Measurements from ENCODE around the gene CSRNP3. TPM values are rescaled to one million over a fixed set of nuclear protein-coding genes. Genes with fewer than 3 reads are reported as not detected.

CSRNP3 gene
- total and polyA plus RNA-seq, 10 of the 15 experiments (the other 5 are each of a cell fraction or from before 2014, with no cell fraction given) = 0.03 to 5.2 (median 0.11) TPM; not detected in 1

DNA sequence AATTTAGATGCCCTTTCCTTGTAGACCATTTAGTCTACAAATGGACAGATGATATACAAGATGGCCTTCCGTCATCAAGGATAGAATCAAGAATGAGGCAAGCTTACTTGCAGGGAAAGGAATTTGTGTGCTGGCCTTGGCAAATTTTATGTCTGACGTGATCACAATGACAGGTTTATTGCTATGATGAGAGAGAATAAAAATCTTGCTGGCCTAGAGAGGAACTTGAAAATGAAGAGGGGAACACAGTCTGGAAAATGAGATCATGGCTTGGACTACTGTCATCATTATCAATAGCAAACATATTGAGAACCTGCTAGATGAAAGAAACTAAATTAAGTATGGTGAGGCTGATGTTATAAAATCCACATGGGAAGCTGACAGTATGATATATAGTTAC, 66.0 kb downstream of the CSRNP3 start:
- ATAC-seq (no peak), DNase-seq (ENCODE audit: low read depth, low spot score) (no peak), FAIRE-seq (no peak)
- H3K79me2 ChIP-seq (ENCODE audit: control insufficient read depth, insufficient read depth, low read length) = no peaks in the 10 kb centered on the region
- BruUV-seq (replicated peaks) = no TSS peak
- in situ Hi-C loops (cut with MboI) (no loop called here), intact Hi-C loops (cut with micrococcal nuclease; ENCODE audit: unreplicated experiment) (no loop called here)
- no peak overlapping the region for H2AFZ ChIP-seq (ENCODE audit: control insufficient read depth, low read depth, low read length)
- no peak overlapping the region for H3K4me2 ChIP-seq (ENCODE audit: control insufficient read depth, insufficient read depth)
- no peak overlapping the region for H3K4me3 ChIP-seq
- no peak overlapping the region for H3K9ac ChIP-seq (ENCODE audit: control insufficient read depth, insufficient read depth, low read length)
- WGBS (ENCODE audit: insufficient coverage, insufficient replicate concordance, low lambda C conversion rate, missing lambda C conversion rate) = 49% methylated on average over 2 of the region's 2 CpGs
- CTCF ChIA-PET = interaction anchor here (0.5 to 2.2 kb wide), 10 partner anchors 9 to 339 kb away, joined by 3 to 11 read pairs (median 4); no protein-coding TSS in a partner anchor
- no peaks in the 10 kb centered on the region for H3K9me3 ChIP-seq (replicated peaks; ENCODE audit: control insufficient read depth, insufficient read depth, low read length)
- no peaks in the 10 kb centered on the region for H3K27me3 ChIP-seq (replicated peaks in 1 of 2; ENCODE audit: control insufficient read depth in 2 of 2, insufficient read depth in 2 of 2, low read length in 1 of 2)
- H3K36me3 ChIP-seq (ENCODE audit: control insufficient read depth in 2 of 2, insufficient read depth in 2 of 2, low read length in 1 of 2) = no peaks in the 10 kb centered on the region
- no peak overlapping the region for H3K27ac ChIP-seq (ENCODE audit: control insufficient read depth, insufficient read depth)
- POLR2A ChIA-PET = interaction anchor here (0.6 to 1.5 kb wide), 2 partner anchors 17 to 61 kb away, joined by 3 to 4 read pairs; no protein-coding TSS in a partner anchor
- no peaks in the 10 kb centered on the region for H4K20me1 ChIP-seq (ENCODE audit: control insufficient read depth, insufficient read depth)
- SMC1A ChIA-PET (ENCODE audit: uncharacterized antibody, unreplicated experiment) = interaction anchor here (0.7 to 2.1 kb wide), 18 partner anchors 9 to 339 kb away, joined by 3 to 9 read pairs (median 4); no protein-coding TSS in a partner anchor
- no peak for TF ChIP-seq HDAC6 (IDR thresholded peaks at IDR 0.05; ENCODE audit: unreplicated experiment)
- TF ChIP-seq, protein P1, sequence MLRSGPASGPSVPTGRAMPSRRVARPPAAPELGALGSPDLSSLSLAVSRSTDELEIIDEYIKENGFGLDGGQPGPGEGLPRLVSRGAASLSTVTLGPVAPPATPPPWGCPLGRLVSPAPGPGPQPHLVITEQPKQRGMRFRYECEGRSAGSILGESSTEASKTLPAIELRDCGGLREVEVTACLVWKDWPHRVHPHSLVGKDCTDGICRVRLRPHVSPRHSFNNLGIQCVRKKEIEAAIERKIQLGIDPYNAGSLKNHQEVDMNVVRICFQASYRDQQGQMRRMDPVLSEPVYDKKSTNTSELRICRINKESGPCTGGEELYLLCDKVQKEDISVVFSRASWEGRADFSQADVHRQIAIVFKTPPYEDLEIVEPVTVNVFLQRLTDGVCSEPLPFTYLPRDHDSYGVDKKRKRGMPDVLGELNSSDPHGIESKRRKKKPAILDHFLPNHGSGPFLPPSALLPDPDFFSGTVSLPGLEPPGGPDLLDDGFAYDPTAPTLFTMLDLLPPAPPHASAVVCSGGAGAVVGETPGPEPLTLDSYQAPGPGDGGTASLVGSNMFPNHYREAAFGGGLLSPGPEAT (IDR thresholded peaks at IDR 0.05; ENCODE audit: low read depth) = no peak
- TF ChIP-seq LARP7 (IDR thresholded peaks at IDR 0.05) = no peak
- no peak for TF ChIP-seq MYC (IDR thresholded peaks at IDR 0.05; ENCODE audit: insufficient read depth, insufficient read length, insufficient replicate concordance, low read length, severe bottlenecking)
- TF ChIP-seq SP1 (IDR thresholded peaks at IDR 0.05; ENCODE audit: low read depth, low read length) = no peak
- TF ChIP-seq PAX5 (IDR thresholded peaks at IDR 0.05; ENCODE audit: borderline replicate concordance, low read depth, low read length) = no peak
- no peak for TF ChIP-seq HDGF (IDR thresholded peaks at IDR 0.05)
- TF ChIP-seq ZNF384 (IDR thresholded peaks at IDR 0.05; ENCODE audit: borderline replicate concordance, low read depth, low read length) = no peak
- TF ChIP-seq, protein P2, sequence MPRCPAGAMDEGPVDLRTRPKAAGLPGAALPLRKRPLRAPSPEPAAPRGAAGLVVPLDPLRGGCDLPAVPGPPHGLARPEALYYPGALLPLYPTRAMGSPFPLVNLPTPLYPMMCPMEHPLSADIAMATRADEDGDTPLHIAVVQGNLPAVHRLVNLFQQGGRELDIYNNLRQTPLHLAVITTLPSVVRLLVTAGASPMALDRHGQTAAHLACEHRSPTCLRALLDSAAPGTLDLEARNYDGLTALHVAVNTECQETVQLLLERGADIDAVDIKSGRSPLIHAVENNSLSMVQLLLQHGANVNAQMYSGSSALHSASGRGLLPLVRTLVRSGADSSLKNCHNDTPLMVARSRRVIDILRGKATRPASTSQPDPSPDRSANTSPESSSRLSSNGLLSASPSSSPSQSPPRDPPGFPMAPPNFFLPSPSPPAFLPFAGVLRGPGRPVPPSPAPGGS (IDR thresholded peaks at IDR 0.05; ENCODE audit: borderline replicate concordance, insufficient read depth, low read depth, low read length, poor library complexity, severe bottlenecking) = no peak
- RAD21 ChIA-PET (ENCODE audit: unreplicated experiment) = interaction anchor here (0.7 to 1.7 kb wide), 9 partner anchors 8 to 339 kb away, joined by 3 to 5 read pairs (median 3); no protein-coding TSS in a partner anchor
- no peaks in the 10 kb centered on the region for H3K4me1 ChIP-seq (ENCODE audit: control insufficient read depth, insufficient read depth, low read length)

Data from GM12878 (cell line).